Right kidney (tissue), 9 donors: ENCODE results near the gene IL1RAP.
"Not testable (repeated sequence)": the region's sequence is repeated elsewhere in the genome, so short reads cannot be mapped to it uniquely, and the experiment has no call there.

Source experiments
- DNase-seq: peaks from one replicate; pipeline ENCODE4 v3.0.0-alpha.2; 2016
- long read RNA-seq, 8 donors: transcript quantifications; one replicate each; lab custom pipeline, GENCODE V29; 2026

The IL1RAP gene, protein sequence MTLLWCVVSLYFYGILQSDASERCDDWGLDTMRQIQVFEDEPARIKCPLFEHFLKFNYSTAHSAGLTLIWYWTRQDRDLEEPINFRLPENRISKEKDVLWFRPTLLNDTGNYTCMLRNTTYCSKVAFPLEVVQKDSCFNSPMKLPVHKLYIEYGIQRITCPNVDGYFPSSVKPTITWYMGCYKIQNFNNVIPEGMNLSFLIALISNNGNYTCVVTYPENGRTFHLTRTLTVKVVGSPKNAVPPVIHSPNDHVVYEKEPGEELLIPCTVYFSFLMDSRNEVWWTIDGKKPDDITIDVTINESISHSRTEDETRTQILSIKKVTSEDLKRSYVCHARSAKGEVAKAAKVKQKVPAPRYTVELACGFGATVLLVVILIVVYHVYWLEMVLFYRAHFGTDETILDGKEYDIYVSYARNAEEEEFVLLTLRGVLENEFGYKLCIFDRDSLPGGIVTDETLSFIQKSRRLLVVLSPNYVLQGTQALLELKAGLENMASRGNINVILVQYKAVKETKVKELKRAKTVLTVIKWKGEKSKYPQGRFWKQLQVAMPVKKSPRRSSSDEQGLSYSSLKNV
- long read RNA-seq, donor 1, full-length matches to known transcripts = 2 of 2 reads
- long read RNA-seq, donor 1, partial matches to known transcripts = 0 of 2 reads
- long read RNA-seq, donor 1, other reads (novel, unspliced or antisense) = 0 of 2 reads
- long read RNA-seq, donor 2, full-length matches to known transcripts = 1 of 1 reads
- long read RNA-seq, donor 2, partial matches to known transcripts = 0 of 1 reads
- long read RNA-seq, donor 2, other reads (novel, unspliced or antisense) = 0 of 1 reads
- long read RNA-seq, donor 3, full-length matches to known transcripts = 1 of 1 reads
- long read RNA-seq, donor 3, partial matches to known transcripts = 0 of 1 reads
- long read RNA-seq, donor 3, other reads (novel, unspliced or antisense) = 0 of 1 reads
- long read RNA-seq, donor 4, full-length matches to known transcripts = 1 of 1 reads
- long read RNA-seq, donor 4, partial matches to known transcripts = 0 of 1 reads
- long read RNA-seq, donor 4, other reads (novel, unspliced or antisense) = 0 of 1 reads
- long read RNA-seq, donor 5, full-length matches to known transcripts = 1 of 1 reads
- long read RNA-seq, donor 5, partial matches to known transcripts = 0 of 1 reads
- long read RNA-seq, donor 5, other reads (novel, unspliced or antisense) = 0 of 1 reads
- long read RNA-seq, donor 6, full-length matches to known transcripts = 8 of 8 reads
- long read RNA-seq, donor 6, partial matches to known transcripts = 0 of 8 reads
- long read RNA-seq, donor 6, other reads (novel, unspliced or antisense) = 0 of 8 reads
- long read RNA-seq, donor 7, full-length matches to known transcripts = 4 of 13 reads
- long read RNA-seq, donor 7, partial matches to known transcripts = 9 of 13 reads
- long read RNA-seq, donor 7, other reads (novel, unspliced or antisense) = 0 of 13 reads
- long read RNA-seq, donor 8, full-length matches to known transcripts = 3 of 3 reads
- long read RNA-seq, donor 8, partial matches to known transcripts = 0 of 3 reads
- long read RNA-seq, donor 8, other reads (novel, unspliced or antisense) = 0 of 3 reads

DNA sequence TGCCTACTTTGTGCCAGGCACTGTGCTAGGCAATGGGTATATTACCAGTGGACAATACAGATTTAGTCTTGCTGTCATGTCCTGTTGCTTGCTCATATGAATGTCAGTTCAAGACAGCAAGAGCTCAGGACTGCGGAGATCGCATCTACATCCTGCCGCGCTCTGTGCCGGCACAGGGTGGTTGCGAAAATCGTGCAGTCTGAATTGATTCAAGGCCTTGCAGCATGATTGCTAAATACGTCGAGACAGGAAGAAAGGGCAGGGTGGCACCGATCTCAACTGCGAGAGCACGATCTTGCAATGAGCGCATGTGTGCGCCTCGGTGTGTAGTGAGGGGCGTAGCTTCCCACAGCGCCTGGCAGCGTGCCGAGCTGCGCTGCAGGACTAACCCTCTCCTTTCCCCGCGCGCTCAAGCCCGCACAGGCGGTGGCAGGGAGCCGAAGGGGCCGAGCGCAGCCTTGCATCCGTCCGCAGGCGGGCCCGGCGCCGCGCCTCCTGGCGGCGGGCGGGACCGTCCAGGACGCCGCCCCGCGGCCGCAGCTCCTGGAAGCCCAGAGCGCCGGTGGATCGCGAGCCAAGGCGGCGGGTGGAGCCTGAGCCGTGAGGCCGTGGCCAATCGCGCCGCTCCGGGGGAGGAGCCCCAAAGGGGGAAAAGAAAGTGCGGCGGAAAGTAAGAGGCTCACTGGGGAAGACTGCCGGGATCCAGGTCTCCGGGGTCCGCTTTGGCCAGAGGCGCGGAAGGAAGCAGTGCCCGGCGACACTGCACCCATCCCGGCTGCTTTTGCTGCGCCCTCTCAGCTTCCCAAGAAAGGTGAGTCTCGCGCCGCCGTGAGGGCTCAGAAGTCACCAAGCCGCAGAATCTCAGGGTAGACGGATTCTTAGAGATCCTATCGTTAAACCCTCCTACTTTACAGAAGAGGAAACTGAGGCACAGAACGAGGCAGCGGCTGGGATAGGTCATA is at the start of gene IL1RAP:
Gene IL1RAP (plus strand): TSS at position 677 of the 962 bp plus-strand sequence. CDS start 50,205 bp downstream, outside the sequence.
- DNase-seq = peak; percentile 93

DNA sequence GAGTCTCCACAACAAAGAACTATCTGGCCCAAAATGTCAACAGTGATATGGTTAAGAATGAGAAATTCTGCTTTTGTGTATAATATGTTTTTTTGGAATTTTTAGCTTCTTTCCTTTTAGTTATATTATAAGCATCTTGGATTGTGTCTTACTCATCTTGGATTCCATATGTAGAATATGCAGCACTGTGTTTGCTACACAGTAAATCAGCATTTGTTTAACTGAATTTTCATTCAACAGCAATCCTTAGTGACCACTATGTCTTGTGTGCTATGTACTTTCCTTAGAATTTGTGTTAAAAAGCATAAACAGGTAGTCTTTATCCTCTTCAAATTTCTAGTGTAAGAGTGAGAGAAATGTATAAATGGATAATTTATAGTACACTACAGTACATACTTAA is 46.0 kb upstream of the IL1RAP start:
- DNase-seq = no peak

DNA sequence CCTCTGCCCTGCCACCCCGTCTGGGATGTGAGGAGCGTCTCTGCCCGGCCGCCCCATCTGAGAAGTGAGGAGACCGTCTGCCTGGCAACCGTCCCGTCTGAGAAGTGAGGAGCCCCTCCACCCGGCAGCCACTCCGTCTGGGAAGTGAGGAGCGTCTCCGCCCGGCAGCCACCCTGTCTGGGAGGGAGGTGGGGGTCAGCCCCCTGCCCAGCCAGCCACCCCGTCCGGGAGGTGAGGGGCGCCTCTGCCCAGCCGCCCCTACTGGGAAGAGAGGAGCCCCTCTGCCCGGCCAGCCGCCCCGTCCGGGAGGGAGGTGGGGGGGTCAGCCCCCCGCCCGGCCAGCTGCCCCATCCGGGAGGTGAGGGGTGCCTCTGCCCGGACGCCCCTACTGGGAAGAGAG is 40.6 kb upstream of the IL1RAP start:
- DNase-seq = not testable (repeated sequence)

DNA sequence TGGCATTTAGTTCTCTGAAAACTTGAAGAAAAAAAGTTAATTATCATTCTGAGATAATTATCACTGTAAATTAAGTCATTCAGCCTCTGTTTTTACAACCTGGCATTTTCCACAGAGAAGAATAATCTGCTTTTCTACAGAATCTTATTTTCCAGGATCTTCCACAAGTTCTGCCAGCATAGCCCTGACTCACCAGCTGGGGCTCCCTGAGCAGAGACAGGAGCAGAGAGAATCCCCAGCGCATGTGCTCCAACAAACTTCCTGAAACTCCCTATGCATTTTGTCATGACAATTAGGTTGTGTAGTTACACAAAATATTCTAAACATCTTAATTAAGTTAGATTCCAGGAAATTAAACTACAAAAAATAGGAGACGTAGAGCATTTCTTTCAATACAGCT is 32.1 kb upstream of the IL1RAP start:
- no peak for DNase-seq

DNA sequence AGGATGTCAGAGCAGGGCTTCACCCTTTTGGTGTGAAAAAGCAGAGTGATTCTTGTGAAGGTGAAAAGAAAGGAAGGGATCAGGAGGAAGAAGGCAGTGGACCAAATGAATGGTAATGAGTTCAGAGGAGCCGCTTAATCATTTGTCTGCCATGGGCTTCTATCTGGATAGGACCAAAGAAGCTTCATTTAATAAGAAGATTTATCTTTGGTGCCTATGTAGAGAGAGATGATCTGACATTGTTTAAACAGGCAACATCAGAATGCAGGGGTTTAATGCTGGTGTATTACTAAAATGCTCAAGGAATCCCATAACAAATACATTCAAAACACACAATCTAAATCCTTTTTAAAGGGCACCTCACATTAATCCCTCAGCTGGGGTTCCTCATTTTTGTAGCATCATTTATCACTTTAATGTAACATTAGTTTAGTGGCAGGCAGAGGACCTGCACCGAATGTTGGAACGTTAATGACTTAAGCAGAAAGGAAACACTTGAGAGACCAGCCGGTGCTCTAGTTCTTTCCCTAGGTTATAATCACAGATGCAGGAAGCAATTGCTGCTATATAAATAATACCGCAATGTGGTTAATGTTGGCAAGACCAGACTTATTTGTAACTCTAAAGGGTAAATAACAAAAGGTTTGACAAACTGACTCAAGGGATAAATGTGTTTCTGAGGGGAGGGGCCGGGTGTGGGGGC is 27.9 kb upstream of the IL1RAP start:
- peak; percentile 7 for DNase-seq

DNA sequence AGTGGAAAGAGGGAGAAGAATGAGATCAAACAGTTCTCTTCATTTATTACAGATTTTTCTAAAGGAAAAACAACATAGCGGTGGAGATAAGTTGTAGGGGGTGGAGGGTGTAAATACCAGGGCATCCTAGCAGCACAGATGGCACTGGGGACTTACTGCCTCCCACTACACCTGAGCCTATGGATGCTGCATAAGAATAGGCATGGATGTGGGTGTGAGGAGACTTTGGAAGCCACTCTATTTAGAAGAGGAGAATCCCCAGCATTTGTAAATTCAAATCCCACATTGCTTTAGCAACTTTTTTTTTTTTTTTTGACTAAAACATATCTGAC is 27.4 kb upstream of the IL1RAP start:
- no peak for DNase-seq

DNA sequence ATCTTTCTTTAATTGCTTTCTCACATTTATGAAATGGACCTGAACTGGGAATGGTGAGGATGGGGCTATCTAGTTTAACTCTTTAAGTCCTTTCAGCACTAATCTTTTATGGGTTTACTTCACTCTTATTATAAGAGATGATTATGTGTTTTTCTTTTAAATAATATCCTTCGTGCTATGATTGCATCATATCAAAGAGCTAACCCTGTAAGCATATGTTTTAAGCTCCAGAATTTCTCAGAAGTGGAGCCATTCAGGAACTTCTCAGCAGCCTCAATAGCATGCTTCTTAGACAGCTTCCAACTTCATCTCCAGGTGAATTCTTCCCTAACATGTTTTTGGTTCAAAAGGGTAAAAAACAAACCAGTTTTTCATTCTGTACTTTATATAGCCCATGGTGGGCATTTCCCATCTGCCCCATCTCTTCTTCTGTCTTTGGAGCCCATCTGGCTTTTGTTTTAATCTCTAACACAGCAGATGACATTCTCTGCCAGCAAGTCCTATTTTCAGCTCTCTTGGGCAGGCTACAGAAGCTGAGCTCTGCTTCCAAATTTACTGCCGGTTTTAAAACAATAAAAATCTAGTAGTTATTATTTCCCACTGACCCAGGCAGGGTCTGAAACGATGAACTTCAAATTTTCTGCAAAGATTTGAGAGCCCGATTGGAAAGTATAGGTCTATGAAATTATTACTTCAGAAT is 26.8 kb upstream of the IL1RAP start:
- DNase-seq = no peak

DNA sequence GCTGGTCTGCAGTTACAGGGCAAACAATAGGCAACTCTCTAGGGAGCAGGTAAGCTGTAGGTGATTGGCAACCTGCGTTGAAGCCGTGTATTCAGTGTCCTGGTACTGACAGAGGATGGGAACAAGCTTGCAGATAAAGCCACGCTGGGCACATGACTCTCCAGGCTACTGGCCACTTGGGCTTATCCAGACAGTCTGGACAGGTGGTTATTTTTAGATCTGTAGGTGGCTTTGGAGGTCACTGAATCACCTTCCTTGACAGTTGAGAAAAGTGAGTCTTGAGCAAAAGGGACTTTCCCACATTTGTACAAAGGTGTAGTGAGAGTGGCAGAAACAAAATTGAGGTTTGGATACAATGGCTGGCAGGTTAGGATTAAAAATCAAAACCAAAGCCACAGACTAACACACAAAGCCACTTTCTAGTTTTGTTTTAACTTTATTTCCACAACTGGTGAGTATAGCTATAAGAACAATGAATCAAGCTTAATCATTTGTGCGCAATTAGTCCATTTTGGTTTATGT is 22.3 kb upstream of the IL1RAP start:
- DNase-seq = no peak

DNA sequence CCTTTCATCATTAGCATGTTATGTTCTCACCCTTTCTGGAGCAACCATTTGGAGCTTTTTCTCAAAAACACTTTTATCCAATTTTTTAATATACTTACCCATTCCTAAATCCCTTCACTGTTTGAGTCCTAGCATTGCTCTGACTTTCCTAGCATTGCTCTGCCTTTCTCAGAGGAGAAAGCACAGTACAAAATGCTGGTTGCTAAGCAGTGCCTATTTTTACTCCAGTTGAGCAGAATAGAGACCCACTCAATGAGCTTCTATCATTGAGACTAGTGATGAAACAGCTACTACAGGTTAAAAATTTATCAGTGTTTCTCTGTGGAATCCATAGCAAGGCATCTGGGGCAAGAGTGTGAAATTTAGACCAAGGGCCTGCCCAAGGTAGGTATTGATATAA is 21.8 kb upstream of the IL1RAP start:
- no peak for DNase-seq

DNA sequence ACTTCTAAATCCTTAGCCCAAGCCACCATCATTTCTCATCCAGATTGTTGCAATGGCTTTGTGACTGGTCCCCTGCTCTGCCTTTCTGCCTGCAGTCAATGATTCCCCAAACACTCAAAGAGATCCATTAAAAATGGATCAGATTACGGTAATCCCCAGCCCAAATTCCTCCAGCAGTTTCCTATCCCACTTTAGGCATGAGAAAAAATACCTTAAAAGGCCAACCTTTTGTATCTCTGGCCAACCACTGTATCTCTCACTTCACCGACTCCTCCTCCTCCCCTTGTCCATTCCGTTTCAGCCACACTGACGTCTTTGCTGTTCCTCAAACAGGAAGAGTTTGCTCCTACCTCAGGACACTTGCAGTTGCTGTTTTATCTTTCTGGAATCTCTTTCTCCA is 20.9 kb upstream of the IL1RAP start:
- no peak for DNase-seq

DNA sequence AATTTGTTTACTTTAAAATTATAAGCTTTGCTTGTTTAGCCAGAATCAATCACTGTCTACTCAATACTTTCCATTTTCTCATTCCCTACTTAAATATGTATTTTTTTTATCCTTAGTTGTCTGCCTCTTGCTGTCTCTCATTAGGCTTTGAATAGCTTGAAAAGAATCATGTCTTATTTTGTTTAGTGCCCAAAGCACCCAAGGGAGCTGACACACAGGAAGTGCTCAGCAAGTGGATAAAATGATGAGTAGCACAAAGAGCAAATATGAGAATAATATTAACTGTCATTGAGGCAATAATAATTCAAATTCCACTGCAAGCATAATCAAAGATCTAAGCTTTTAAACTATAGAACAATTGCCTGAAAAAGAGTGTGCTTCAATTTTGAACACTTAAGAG is 19.0 kb upstream of the IL1RAP start:
- DNase-seq = no peak

DNA sequence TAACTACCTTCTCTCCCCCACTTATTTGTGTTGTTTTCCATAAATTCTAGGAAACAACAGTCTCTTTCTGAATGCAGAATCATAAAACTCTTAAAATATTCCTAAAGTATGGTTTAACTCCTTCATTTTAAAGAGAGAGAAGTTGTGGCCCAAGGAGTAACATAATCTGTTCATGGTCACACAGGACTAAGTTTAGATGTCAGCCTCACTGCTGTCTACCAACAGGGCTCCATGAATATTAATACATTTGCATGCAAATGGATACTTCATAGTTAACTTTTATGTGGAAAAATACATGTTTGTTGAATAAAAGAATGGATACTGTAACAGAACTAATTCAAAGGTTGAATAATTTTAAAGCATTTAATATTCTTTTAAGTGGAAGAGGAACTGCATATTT is 18.5 kb upstream of the IL1RAP start:
- DNase-seq = no peak

DNA sequence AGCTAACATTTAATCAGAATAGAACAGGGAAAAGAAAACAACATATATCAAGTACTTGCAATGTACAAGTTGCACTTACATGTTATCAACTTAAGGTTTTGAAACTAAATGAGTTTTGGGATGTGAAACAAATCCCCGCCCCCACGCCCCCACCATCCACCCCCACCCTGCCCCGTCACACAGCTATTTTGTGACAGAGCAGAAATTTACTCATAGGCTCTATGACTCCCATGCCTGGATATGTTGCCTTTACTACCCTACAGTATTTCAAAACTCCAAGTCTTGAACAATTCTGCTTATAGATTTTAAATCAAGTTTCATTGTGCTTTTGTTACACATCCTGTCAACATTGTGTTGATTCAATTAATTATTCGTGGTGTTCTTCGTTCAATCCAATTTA is 18.1 kb upstream of the IL1RAP start:
- DNase-seq = no peak

DNA sequence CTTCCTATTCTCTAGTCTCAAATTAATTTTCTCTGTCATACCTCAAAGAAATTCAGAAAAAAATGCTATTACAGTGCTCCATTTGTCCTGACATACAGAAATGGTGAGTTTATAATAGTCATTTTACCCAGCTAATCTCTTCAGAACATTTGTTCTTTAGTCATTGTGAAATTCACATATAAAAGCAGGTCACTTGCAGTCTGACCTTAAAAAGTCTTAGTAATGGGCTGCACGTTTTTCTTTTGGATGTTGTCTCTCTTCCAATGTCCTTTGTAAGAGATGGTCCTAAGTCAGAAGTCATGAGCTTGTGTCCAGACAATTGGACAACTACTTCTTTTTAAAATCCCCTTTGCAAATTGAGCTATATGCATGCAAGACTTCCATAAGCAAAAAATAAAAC is 17.0 kb upstream of the IL1RAP start:
- no peak for DNase-seq

DNA sequence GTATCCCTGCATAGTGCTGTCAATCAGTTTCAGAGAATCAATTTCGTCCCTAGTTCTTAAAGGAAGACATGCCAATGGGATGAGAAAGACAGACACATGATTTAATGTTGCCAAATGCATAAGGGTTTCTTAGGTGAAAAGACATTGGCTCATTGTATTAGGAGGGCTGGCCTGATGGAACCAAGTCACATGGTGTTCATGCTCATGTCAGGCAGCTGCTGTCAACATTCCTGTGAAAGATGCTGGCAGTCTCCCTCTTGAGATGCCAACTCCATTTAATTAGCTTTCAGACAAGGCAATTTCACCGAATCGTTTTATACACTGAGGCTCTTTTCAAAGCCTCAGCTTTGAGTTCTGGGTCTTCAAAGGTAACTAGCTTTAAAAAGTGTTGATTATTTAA is 16.1 kb upstream of the IL1RAP start:
- no peak for DNase-seq

DNA sequence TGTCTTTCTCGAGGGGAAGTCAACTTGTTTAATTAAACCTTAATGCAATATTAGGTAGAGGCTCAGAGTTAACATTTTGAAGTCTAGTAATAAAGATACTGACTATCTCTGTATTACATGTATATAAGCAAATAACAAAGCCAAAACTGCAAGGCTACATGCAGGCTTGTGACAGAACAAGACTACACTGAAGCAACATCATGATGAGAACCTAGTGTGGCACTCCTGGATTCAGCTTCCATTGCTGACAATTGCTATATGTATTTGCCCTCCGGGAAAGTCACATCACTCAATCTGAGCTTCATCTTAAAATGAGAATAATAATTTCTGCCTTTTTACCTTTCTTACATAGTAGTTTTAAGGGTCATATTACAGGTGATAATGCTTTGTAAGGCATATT is 15.6 kb upstream of the IL1RAP start:
- DNase-seq = no peak

DNA sequence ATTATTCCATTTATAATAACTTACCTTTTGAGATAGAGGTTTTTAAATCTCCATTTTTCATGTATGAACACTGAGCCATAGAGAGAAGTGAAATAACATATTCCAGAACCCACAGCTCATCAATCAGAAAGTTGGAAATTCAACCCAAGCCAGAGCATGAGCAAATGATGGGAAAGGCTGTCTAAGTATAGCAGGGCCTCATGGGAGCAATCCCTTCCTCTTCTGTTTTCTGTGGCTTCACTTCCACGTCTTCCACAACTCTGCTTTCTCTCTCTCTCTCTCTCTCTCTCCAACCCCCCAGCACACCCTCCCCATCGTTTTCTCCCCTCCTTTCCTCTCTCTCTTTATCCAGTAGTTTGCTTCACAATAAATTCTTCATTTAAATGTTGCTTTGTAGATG is 14.8 kb upstream of the IL1RAP start:
- DNase-seq = no peak

DNA sequence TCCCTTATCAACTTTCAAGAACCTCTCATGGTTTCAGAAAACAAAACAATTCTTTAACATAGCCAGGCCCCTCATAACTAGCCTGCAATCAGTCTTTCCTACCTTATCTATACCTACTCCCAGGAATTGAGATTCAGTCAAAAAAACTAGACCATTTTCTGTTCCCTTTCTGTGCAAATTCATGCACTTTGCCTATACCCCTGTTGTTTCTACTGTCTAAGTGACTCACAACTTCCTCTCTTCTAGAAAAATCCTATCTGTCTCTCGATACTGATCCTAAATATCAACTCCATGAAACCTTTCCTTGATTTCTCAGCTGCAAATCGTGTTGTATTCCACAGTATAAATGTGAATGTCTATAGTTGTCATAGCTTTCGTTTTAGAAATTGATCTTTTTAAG is 10.9 kb upstream of the IL1RAP start:
- DNase-seq = no peak
